Caco-2 (cell line): ENCODE measurements around the gene SIL1. TPM values are rescaled to one million over a fixed set of nuclear protein-coding genes. Genes with fewer than 3 reads are reported as not detected.

Source experiments
- BruUV-seq: library from RNA; stranded (reverse); fragments of 400-500 nt; replicated peaks from 2 replicates; lab custom pipeline; 2021; lab: Mats Ljungman, UMichigan
- CTCF ChIA-PET: fragments of 300-600 bp; sonication (Branson Sonifier 250); formaldehyde crosslinking; loops from one replicate; lab custom pipeline; 2022; ENCODE audit warnings: antibody characterized with exemption; lab: Charles Lee
- POLR2A ChIA-PET: fragments of 300-600 bp; sonication (Branson Sonifier 250); formaldehyde crosslinking; loops from one replicate; lab custom pipeline; 2022; ENCODE audit warnings: antibody characterized with exemption; lab: Charles Lee
- DNase-seq, 2 experiments: peaks; one replicate each; pipeline versions ENCODE4 v3.0.0 to v3.0.0-alpha.2; 2020 to 2022
- H3K27me3 ChIP-seq: replicated peaks from 2 replicates; pipeline ENCODE4 v1.6.0; 2011; ENCODE audit warnings: low read length; ENCODE audit not compliant: control insufficient read depth, insufficient read depth
- H3K36me3 ChIP-seq: 2 replicates; pipeline ENCODE4 v1.5.1; 2011; ENCODE audit warnings: low read length; ENCODE audit not compliant: control insufficient read depth, insufficient read depth
- H3K4me1 ChIP-seq: fragments of 250-450 bp; sonication (Bioruptor Pico); 2 replicates; pipeline ENCODE4 v1.5.1; 2020; ENCODE audit warnings: mild to moderate bottlenecking
- H3K4me3 ChIP-seq: 2 replicates; pipeline ENCODE4 v1.5.1; 2011; ENCODE audit warnings: low read depth, mild to moderate bottlenecking, control low read depth, low read length
- H3K9me3 ChIP-seq: fragments of 250-450 bp; sonication (Bioruptor Pico); 2 replicates; pipeline ENCODE4 v1.5.1; 2020; ENCODE audit warnings: mild to moderate bottlenecking, moderate library complexity
- H3K27ac Mint-ChIP-seq: one replicate; pipeline ENCODE4 v1.8.0; 2022; ENCODE audit warnings: mixed read lengths; ENCODE audit not compliant: unreplicated experiment
- H3K27me3 Mint-ChIP-seq: one replicate; pipeline ENCODE4 v1.8.0; 2022; ENCODE audit warnings: mixed read lengths; ENCODE audit not compliant: insufficient read depth, unreplicated experiment
- H3K36me3 Mint-ChIP-seq: one replicate; pipeline ENCODE4 v1.8.0; 2022; ENCODE audit warnings: mild to moderate bottlenecking, mixed read lengths; ENCODE audit not compliant: insufficient read depth, unreplicated experiment
- H3K4me1 Mint-ChIP-seq: one replicate; pipeline ENCODE4 v1.8.0; 2022; ENCODE audit warnings: low read depth, mixed read lengths; ENCODE audit not compliant: unreplicated experiment
- H3K4me3 Mint-ChIP-seq: one replicate; pipeline ENCODE4 v1.8.0; 2022; ENCODE audit warnings: mild to moderate bottlenecking, moderate library complexity, mixed read lengths; ENCODE audit not compliant: unreplicated experiment
- H3K9me3 Mint-ChIP-seq: one replicate; pipeline ENCODE4 v1.8.0; 2022; ENCODE audit warnings: mixed read lengths; ENCODE audit not compliant: unreplicated experiment
- CTCF ChIP-seq, 2 experiments: fragments of 200-600 bp in 1 of 2; IDR thresholded peaks; 1 replicate in 1 of 2; 2 replicates in 1 of 2; pipeline versions ENCODE4 v1.5.1 to v1.8.0; 2011 to 2022; ENCODE audit warnings: antibody characterized with exemption in 1 of 2, control low read depth in 1 of 2, inconsistent platforms in 1 of 2, low read depth in 1 of 2, low read length in 1 of 2, mild to moderate bottlenecking in 1 of 2, moderate library complexity in 1 of 2; ENCODE audit not compliant: insufficient read depth in 1 of 2, severe bottlenecking in 1 of 2, unreplicated experiment in 1 of 2
- intact Hi-C: fragments of 100-400 bp; cut with micrococcal nuclease; formaldehyde crosslinking; loops from one replicate; pipeline ENCODE4 v1.10.0; 2022; ENCODE audit not compliant: unreplicated experiment
- total RNA-seq: library from RNA; stranded (reverse); gene quantifications from 2 replicates; pipeline ENCODE4 v1.2.3, GENCODE V29; 2022

SIL1 gene
- total RNA-seq, 1 experiment from 2014 or later, result 29.7 TPM

- no peaks in the 10 kb centered on the region for H3K27me3 Mint-ChIP-seq
- H3K9me3 ChIP-seq, result no peaks in the 10 kb centered on the region
- H3K27me3 ChIP-seq, result no peaks in the 10 kb centered on the region
- no peak overlapping the region for H3K27ac Mint-ChIP-seq
- no TSS peak for BruUV-seq
- ChIA-PET CTCF (no interaction called here), POLR2A (no interaction called here)
- no peak overlapping the region for H3K4me3 Mint-ChIP-seq
- H3K9me3 Mint-ChIP-seq, result no peaks in the 10 kb centered on the region
- no peak overlapping the region for H3K4me3 ChIP-seq
- H3K36me3 ChIP-seq, result peaks cover 11% of the 10 kb centered on the region
- no peaks in the 10 kb centered on the region for H3K4me1 ChIP-seq
- peaks cover 93% of the 10 kb centered on the region for H3K36me3 Mint-ChIP-seq
- no peak for TF ChIP-seq CTCF (IDR thresholded peaks at IDR 0.05; ENCODE audit: insufficient read depth in 1 of 2, low read depth in 1 of 2, low read length in 1 of 2, severe bottlenecking in 1 of 2, unreplicated experiment in 1 of 2)
- no peak for DNase-seq
- intact Hi-C loops, result no loop called here
- H3K4me1 Mint-ChIP-seq, result no peaks in the 10 kb centered on the region
Measured at GRCh38 chr5:138933522-138934290, 264.5 kb downstream of the SIL1 start.

- no peaks in the 10 kb centered on the region for H3K4me1 ChIP-seq
- POLR2A ChIA-PET, result no interaction called here
- no peaks in the 10 kb centered on the region for H3K9me3 Mint-ChIP-seq
- H3K9me3 ChIP-seq, result no peaks in the 10 kb centered on the region
- intact Hi-C loops, result no loop called here
- no peak overlapping the region for H3K4me3 Mint-ChIP-seq
- CTCF ChIA-PET, result interaction anchor here (0.6 to 0.8 kb wide), 2 partner anchors 284 to 290 kb away, joined by 3 read pairs; no protein-coding TSS in a partner anchor
- no peaks in the 10 kb centered on the region for H3K27me3 ChIP-seq
- peak; percentile 25 to 35 for TF ChIP-seq CTCF (IDR thresholded peaks at IDR 0.05; ENCODE audit: insufficient read depth in 1 of 2, low read depth in 1 of 2, low read length in 1 of 2, severe bottlenecking in 1 of 2, unreplicated experiment in 1 of 2)
- no peaks in the 10 kb centered on the region for H3K4me1 Mint-ChIP-seq
- no peaks in the 10 kb centered on the region for H3K27me3 Mint-ChIP-seq
- no peak overlapping the region for H3K4me3 ChIP-seq
- H3K36me3 Mint-ChIP-seq, result peaks cover 89% of the 10 kb centered on the region
- no peak overlapping the region for H3K27ac Mint-ChIP-seq
- peak in 1 of 2 experiments; percentile 42 for DNase-seq
- BruUV-seq, result no TSS peak
- peaks cover 11% of the 10 kb centered on the region for H3K36me3 ChIP-seq
Measured at GRCh38 chr5:138932171-138932810, 265.9 kb downstream of the SIL1 start.

GRCh38 chr5:138930371-138931097 lies 267.6 kb downstream of the SIL1 start:
- no peak for TF ChIP-seq CTCF (IDR thresholded peaks at IDR 0.05; ENCODE audit: insufficient read depth in 1 of 2, low read depth in 1 of 2, low read length in 1 of 2, severe bottlenecking in 1 of 2, unreplicated experiment in 1 of 2)
- intact Hi-C loops, result no loop called here
- Histone ChIP-seq H3K27me3 (no peaks in the 10 kb centered on the region), H3K4me3 (no peak overlapping the region), H3K36me3 (peaks cover 9% of the 10 kb centered on the region), H3K9me3 (no peaks in the 10 kb centered on the region), H3K4me1 (no peaks in the 10 kb centered on the region)
- Mint-ChIP-seq H3K36me3 (peaks cover 83% of the 10 kb centered on the region), H3K4me3 (no peak overlapping the region), H3K27ac (no peak overlapping the region), H3K9me3 (no peaks in the 10 kb centered on the region), H3K27me3 (no peaks in the 10 kb centered on the region), H3K4me1 (no peaks in the 10 kb centered on the region)
- no peak for DNase-seq
- POLR2A ChIA-PET, result no interaction called here
- CTCF ChIA-PET, result no interaction called here
- no TSS peak for BruUV-seq
